H9 (cell line): ENCODE measurements around the gene TRMT1. TPM values are rescaled to one million over a fixed set of nuclear protein-coding genes. Genes with fewer than 3 reads are reported as not detected.

Experiments used
- DNase-seq: peaks from one replicate; pipeline ENCODE4 v3.0.0-alpha.2; 2017
- H2AFZ ChIP-seq: one replicate; pipeline ENCODE4 v1.6.1; 2013; ENCODE audit warnings: mild to moderate bottlenecking, low read length, control low read depth, moderate library complexity
- H2AK5ac ChIP-seq: 2 replicates; pipeline ENCODE4 v1.6.1; 2013; ENCODE audit warnings: low read length, control low read depth, mixed read lengths; ENCODE audit not compliant: insufficient read length
- H2BK120ac ChIP-seq: one replicate; pipeline ENCODE4 v1.6.1; 2013; ENCODE audit warnings: low read depth, mild to moderate bottlenecking, low read length, control low read depth, inconsistent platforms; ENCODE audit not compliant: poor library complexity, severe bottlenecking
- H2BK12ac ChIP-seq: 2 replicates; pipeline ENCODE4 v1.6.1; 2013; ENCODE audit warnings: low read length, control low read depth, mixed read lengths, low read depth; ENCODE audit not compliant: insufficient read length
- H2BK15ac ChIP-seq: 2 replicates; pipeline ENCODE4 v1.6.1; 2013; ENCODE audit warnings: low read depth, low read length, control low read depth
- H2BK20ac ChIP-seq: one replicate; pipeline ENCODE4 v1.6.1; 2013; ENCODE audit warnings: low read depth, mild to moderate bottlenecking, low read length, control low read depth, inconsistent platforms; ENCODE audit not compliant: poor library complexity, severe bottlenecking
- H2BK5ac ChIP-seq: 2 replicates; pipeline ENCODE4 v1.6.1; 2013; ENCODE audit warnings: low read length, control low read depth, mixed read lengths; ENCODE audit not compliant: insufficient read length
- H3K14ac ChIP-seq: 2 replicates; pipeline ENCODE4 v1.6.1; 2013; ENCODE audit warnings: low read length, control low read depth; ENCODE audit not compliant: insufficient read depth
- H3K18ac ChIP-seq: 2 replicates; pipeline ENCODE4 v1.6.1; 2013; ENCODE audit warnings: low read depth, mild to moderate bottlenecking, mixed read lengths, low read length, control low read depth; ENCODE audit not compliant: insufficient read length
- H3K23ac ChIP-seq: 2 replicates; pipeline ENCODE4 v1.6.1; 2013; ENCODE audit warnings: low read length, control low read depth, mixed read lengths, low read depth; ENCODE audit not compliant: insufficient read length
- H3K23me2 ChIP-seq: 2 replicates; pipeline ENCODE4 v1.6.1; 2013; ENCODE audit warnings: low read depth, mild to moderate bottlenecking, mixed read lengths, low read length, control low read depth; ENCODE audit not compliant: insufficient read length, poor library complexity, severe bottlenecking
- H3K27ac ChIP-seq: 2 replicates; pipeline ENCODE4 v1.5.1; 2013; ENCODE audit warnings: low read length, control low read depth, mixed read lengths, low read depth; ENCODE audit not compliant: insufficient read length
- H3K27me3 ChIP-seq: 2 replicates; pipeline ENCODE4 v1.6.1; 2013; ENCODE audit warnings: low read length, control low read depth, inconsistent platforms; ENCODE audit not compliant: insufficient read depth
- H3K4ac ChIP-seq: 2 replicates; pipeline ENCODE4 v1.6.1; 2013; ENCODE audit warnings: low read depth, mild to moderate bottlenecking, control low read depth, inconsistent platforms, low read length, moderate library complexity
- H3K4me1 ChIP-seq: 2 replicates; pipeline ENCODE4 v1.6.1; 2013; ENCODE audit warnings: low read length, control low read depth, inconsistent platforms; ENCODE audit not compliant: insufficient read depth
- H3K4me2 ChIP-seq: 2 replicates; pipeline ENCODE4 v1.6.1; 2013; ENCODE audit warnings: low read length, control low read depth, mixed read lengths; ENCODE audit not compliant: insufficient read length, insufficient read depth
- H3K56ac ChIP-seq: 2 replicates; pipeline ENCODE4 v1.6.1; 2013; ENCODE audit warnings: low read depth, mild to moderate bottlenecking, mixed read lengths, low read length, control low read depth; ENCODE audit not compliant: insufficient read length
- H3K79me1 ChIP-seq: 2 replicates; pipeline ENCODE4 v1.6.1; 2013; ENCODE audit warnings: low read depth, mild to moderate bottlenecking, moderate library complexity, low read length, control low read depth, inconsistent platforms; ENCODE audit not compliant: insufficient read depth, poor library complexity, severe bottlenecking
- H3K79me2 ChIP-seq: 2 replicates; pipeline ENCODE4 v1.6.1; 2013; ENCODE audit warnings: low read length, control low read depth, inconsistent platforms; ENCODE audit not compliant: insufficient read depth
- H3K9ac ChIP-seq: 2 replicates; pipeline ENCODE4 v1.6.1; 2013; ENCODE audit warnings: low read length, control low read depth, mixed read lengths; ENCODE audit not compliant: insufficient read length; ENCODE audit errors: extremely low read depth
- H3K9me3 ChIP-seq: one replicate; pipeline ENCODE4 v1.6.1; 2013; ENCODE audit warnings: low read depth, low read length, inconsistent platforms; ENCODE audit not compliant: control insufficient read depth
- H3T11ph ChIP-seq: one replicate; pipeline ENCODE4 v1.6.1; 2013; ENCODE audit warnings: mild to moderate bottlenecking, low read length, control low read depth, inconsistent platforms
- H4K20me1 ChIP-seq: one replicate; pipeline ENCODE4 v1.6.1; 2013; ENCODE audit not compliant: control insufficient read depth, insufficient read length, insufficient read depth
- H4K5ac ChIP-seq: 2 replicates; pipeline ENCODE4 v1.6.1; 2013; ENCODE audit warnings: low read depth, mild to moderate bottlenecking, mixed read lengths, low read length, control low read depth; ENCODE audit not compliant: insufficient read length
- H4K8ac ChIP-seq: replicated peaks from 2 replicates; pipeline ENCODE4 v1.6.1; 2013; ENCODE audit warnings: low read length, control low read depth, mixed read lengths, low read depth; ENCODE audit not compliant: insufficient read length
- H4K91ac ChIP-seq: 2 replicates; pipeline ENCODE4 v1.6.1; 2013; ENCODE audit warnings: low read depth, mild to moderate bottlenecking, moderate library complexity, mixed read lengths, low read length, control low read depth; ENCODE audit not compliant: insufficient read length
- H3K27ac Mint-ChIP-seq, 3 experiments: 2 replicates in 2 of 3; 3 replicates in 1 of 3; pipeline ENCODE4 v1.8.0; 2020 to 2021; ENCODE audit warnings: mixed read lengths in 3 of 3, mild to moderate bottlenecking in 1 of 3, moderate library complexity in 1 of 3
- H3K27me3 Mint-ChIP-seq: 2 replicates; pipeline ENCODE4 v1.8.0; 2021; ENCODE audit warnings: low read depth, mild to moderate bottlenecking, moderate library complexity, mixed read lengths
- H3K36me3 Mint-ChIP-seq, 3 experiments: 2 replicates in 2 of 3; 3 replicates in 1 of 3; pipeline ENCODE4 v1.8.0; 2020 to 2021; ENCODE audit warnings: low read depth in 3 of 3, mixed read lengths in 3 of 3; ENCODE audit not compliant: insufficient read depth in 1 of 3
- H3K4me1 Mint-ChIP-seq, 2 experiments: 2 replicates each; pipeline ENCODE4 v1.8.0; 2020; ENCODE audit warnings: mixed read lengths in 2 of 2
- H3K4me3 Mint-ChIP-seq, 2 experiments: 2 replicates in 1 of 2; 3 replicates in 1 of 2; pipeline ENCODE4 v1.8.0; 2020 to 2021; ENCODE audit warnings: mild to moderate bottlenecking in 2 of 2, mixed read lengths in 2 of 2, moderate library complexity in 1 of 2
- H3K9me3 Mint-ChIP-seq, 2 experiments: 2 replicates in 1 of 2; 3 replicates in 1 of 2; pipeline ENCODE4 v1.8.0; 2020; ENCODE audit warnings: mild to moderate bottlenecking in 2 of 2, mixed read lengths in 2 of 2, moderate library complexity in 1 of 2
- CTCF ChIP-seq: fragments of 200-600 bp; sonication (generic); conservative IDR thresholded peaks from 3 replicates; pipeline ENCODE4 v1.8.0; 2021; ENCODE audit warnings: antibody characterized with exemption, mild to moderate bottlenecking
- WGBS: extraction: QIAGEN DNeasy Blood & Tissue Kit; methylation state at CpG from one replicate; pipeline ENCODE4 v1.1.7; 2013; ENCODE audit warnings: missing lambda C conversion rate, low lambda C conversion rate, mixed read lengths; ENCODE audit not compliant: insufficient read length; ENCODE audit errors: extremely low coverage; 5-methylcytosine and 5-hydroxymethylcytosine counted together
- total RNA-seq: library from RNA; stranded (reverse); gene quantifications from 2 replicates; pipeline ENCODE4 v1.2.1, GENCODE V29; 2021

Gene TRMT1
- total RNA-seq, 1 experiment from 2014 or later = 95.7 TPM

- Mint-ChIP-seq H3K4me3 (no peak overlapping the region), H3K4me1 (peaks cover 11 to 13% of the 10 kb centered on the region in 2 experiments), H3K27ac (no peak overlapping the region), H3K27me3 (no peaks in the 10 kb centered on the region), H3K36me3 (peaks cover 12 to 49% (median 38%) of the 10 kb centered on the region in 3 experiments; a peak in 6 of 7 replicates), H3K9me3 (peaks cover 0 to 1% of the 10 kb centered on the region in 2 experiments; a peak in 2 of 5 replicates)
- Histone ChIP-seq H3K56ac (no peak overlapping the region), H3T11ph (no peak overlapping the region), H3K14ac (no peak overlapping the region), H4K91ac (no peak overlapping the region), H2BK5ac (no peak overlapping the region), H2BK12ac (no peak overlapping the region), H3K9ac (no peak overlapping the region), H2BK20ac (no peak overlapping the region), H2AK5ac (no peak overlapping the region), H4K5ac (no peak overlapping the region), H2BK15ac (no peak overlapping the region), H3K79me2 (peaks cover 7% of the 10 kb centered on the region; the same call in 1 of the 2 replicates), H4K8ac (no peak overlapping the region), H3K18ac (no peak overlapping the region), H3K4ac (no peak overlapping the region), H4K20me1 (no peaks in the 10 kb centered on the region), H2AFZ (no peak overlapping the region), H3K23ac (no peak overlapping the region), H3K4me2 (no peak overlapping the region), H3K9me3 (no peaks in the 10 kb centered on the region), H3K4me1 (no peaks in the 10 kb centered on the region), H3K23me2 (peaks cover 7% of the 10 kb centered on the region), H3K79me1 (no peaks in the 10 kb centered on the region), H3K27ac (no peak overlapping the region), H3K27me3 (no peaks in the 10 kb centered on the region), H2BK120ac (no peak overlapping the region)
- no peak for DNase-seq
- TF ChIP-seq CTCF = no peak
- WGBS = no CpG with 5 or more reads among the region's 10 CpGs
Observed at GRCh38 chr19:13112555-13112954, 4.0 kb downstream of the TRMT1 start.
